ENCODE data around the gene CREB3L1.

The CREB3L1 gene

DNA sequence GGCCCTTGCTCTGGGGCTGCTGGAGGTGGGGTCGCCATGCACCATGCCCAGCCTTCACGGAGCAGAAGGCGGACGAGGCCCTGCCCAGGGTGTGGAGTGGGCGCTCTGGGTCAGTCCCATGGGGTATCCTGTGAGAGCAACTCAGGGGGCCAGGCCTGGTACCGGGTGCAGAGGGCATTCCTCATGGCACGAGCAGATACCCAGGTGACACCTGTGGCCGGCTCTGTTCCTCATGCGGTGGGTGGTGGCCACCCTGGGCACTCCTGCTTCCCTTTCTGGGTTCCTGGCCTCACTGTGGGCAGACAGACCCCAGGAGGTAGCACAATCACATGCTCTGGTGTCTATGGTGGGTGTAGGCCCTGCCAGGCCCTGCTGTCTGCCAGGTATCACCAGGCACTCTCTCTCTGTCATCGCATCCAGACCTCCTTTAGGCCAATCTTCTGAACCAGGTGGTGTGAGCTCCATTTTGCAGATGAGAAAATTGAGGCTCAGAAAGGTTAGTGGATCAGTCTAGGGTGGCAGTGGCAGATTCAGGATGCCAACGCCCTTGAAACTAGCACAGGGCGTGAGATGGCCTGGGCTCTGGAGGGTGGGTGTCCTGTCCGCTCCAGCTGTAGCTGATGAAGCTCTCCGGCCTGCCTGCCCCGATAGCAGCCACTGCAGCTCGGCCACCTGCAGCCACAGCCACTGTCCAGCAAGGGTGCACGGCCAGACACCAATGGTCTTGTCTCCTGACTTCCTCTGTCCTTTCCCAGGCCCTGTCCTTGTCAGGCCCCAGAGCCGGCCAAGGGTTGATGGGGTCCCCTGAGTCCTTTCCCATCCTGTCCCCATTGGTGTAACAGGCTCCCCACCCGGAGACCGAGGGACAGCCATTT, 84.9 kb downstream of the CREB3L1 start:
- H3K4me3 ChIP-seq (ENCODE audit: low read length), result no peak overlapping the region
- no peak for TF ChIP-seq CTCF (conservative IDR thresholded peaks at IDR 0.05; ENCODE audit: low read depth, low read length)

DNA sequence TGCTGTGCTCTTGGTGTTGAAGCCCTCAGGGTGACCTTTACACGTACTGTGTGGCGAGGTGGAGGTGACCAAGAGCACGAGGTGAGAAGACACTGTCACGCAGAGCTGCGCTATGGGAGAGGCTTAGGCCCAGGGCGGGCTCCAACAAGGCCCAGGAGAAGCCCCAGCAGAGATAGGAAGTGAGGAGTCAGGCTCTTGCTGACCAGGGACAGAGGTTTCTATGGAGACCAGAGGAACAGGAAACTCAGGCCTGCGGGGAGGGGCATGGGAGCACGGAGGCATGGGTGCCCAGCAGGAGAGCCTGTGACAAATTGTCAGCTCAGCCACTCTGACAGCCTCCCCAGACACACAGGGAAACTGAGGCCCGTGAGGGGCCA, 85.6 kb downstream of the CREB3L1 start:
- H3K4me3 ChIP-seq (ENCODE audit: low read length), result no peak overlapping the region
- DNase-seq (ENCODE audit: low read depth), result no peak
- TF ChIP-seq CTCF (conservative IDR thresholded peaks at IDR 0.05; ENCODE audit: low read depth, low read length), result no peak

More for the DNA sequence above, 84.9 kb downstream of the CREB3L1 start:
- no peak for DNase-seq (ENCODE audit: low read depth)

DNA sequence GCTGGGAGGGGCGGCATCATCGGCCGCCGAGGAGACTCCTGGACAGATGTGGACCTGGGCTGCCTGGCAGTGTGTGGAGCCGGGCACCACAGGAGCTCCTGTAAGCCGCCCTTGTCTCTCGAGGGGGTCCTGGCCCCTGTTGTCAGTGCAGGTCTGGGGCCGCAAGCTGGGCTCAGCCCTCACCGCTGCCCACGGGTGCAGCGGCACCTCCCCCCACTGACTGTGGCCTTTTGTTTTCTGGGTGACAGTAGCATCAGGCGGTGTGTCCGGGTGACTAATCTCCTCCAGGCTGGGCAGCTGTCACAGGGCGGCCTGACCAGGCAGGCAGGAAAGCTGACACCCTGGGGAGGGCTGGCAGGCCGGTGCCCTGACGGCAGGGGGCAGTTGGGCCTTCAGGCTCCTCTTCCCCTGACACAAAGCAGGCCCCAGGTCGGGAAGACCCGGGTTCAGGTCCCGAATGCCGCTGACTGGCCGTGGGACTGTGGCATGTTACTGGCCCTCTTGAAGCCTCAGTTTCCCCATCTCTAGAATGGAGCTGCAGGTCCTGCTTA, 86.1 kb downstream of the CREB3L1 start:
- no peak overlapping the region for H3K4me3 ChIP-seq (ENCODE audit: low read length)
- no peak for DNase-seq (ENCODE audit: low read depth)
- peak; percentile 38 for TF ChIP-seq CTCF (conservative IDR thresholded peaks at IDR 0.05; ENCODE audit: low read depth, low read length)

GRCh38 chr11:46364056-46364455, 86.6 kb downstream of the CREB3L1 start:
- H3K4me3 ChIP-seq (ENCODE audit: low read length), result no peak overlapping the region
- no peak for DNase-seq (ENCODE audit: low read depth)
- TF ChIP-seq CTCF (conservative IDR thresholded peaks at IDR 0.05; ENCODE audit: low read depth, low read length), result no peak

- TF ChIP-seq CTCF (conservative IDR thresholded peaks at IDR 0.05; ENCODE audit: low read depth, low read length), result no peak
- no peak for DNase-seq (ENCODE audit: low read depth)
- H3K4me3 ChIP-seq (ENCODE audit: low read length), result no peak overlapping the region
Measured at GRCh38 chr11:46364791-46365190, 87.3 kb downstream of the CREB3L1 start.

DNA sequence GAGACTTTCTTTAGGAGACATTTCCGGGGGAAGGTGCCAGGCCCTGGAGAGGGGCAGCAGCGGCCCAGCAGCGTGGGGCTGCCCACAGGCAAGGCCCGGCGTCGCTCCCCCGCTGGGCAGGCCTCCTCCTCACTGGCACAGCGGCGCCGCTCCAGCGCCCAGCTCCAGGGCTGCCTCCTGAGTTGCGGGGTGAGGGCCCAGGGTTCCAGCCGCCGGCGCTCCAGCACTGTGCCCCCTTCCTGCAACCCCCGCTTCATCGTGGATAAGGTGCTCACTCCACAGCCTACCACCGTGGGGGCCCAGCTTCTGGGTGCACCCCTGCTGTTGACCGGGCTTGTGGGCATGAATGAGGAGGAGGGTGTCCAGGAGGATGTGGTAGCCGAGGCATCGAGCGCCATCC, 88.8 kb downstream of the CREB3L1 start:
- no peak for TF ChIP-seq CTCF (conservative IDR thresholded peaks at IDR 0.05; ENCODE audit: low read depth, low read length)
- no peak for DNase-seq (ENCODE audit: low read depth)
- H3K4me3 ChIP-seq (ENCODE audit: low read length), result no peak overlapping the region

- TF ChIP-seq CTCF (conservative IDR thresholded peaks at IDR 0.05; ENCODE audit: low read depth, low read length), result no peak
- no peak overlapping the region for H3K4me3 ChIP-seq (ENCODE audit: low read length)
- DNase-seq (ENCODE audit: low read depth), result no peak
Measured at GRCh38 chr11:46366661-46367161, 89.2 kb downstream of the CREB3L1 start.

All from retinal pigment epithelial cell (primary cell).